ENCODE measurements around the gene RALGPS1.

Gene RALGPS1

DNA sequence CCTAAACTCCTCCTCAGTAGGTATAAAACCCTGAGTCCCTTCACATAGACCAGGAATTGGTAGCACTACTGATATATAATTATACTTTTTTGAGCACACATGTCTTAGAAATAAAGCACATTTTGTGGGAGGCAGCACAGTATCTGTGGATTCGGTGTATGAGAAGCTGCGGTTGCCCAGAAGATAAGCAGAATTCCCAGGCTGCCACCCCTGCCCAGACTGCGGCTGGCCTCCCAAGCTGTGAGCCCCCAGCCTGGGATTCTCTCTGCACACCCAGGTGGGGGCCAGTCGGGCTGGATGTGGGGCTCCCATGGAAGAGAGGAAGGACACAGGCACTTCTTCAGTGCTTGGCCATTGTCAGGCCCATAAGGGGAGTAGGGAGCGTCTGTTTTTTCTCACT, 233.4 kb downstream of the RALGPS1 start:
- in situ Hi-C loops (cut with MboI; ENCODE audit: low sequenced_read_pairs) = no loop called here

- in situ Hi-C loops (cut with MboI; ENCODE audit: low sequenced_read_pairs) = no loop called here
Measured at GRCh38 chr9:127149010-127149409, 234.4 kb downstream of the RALGPS1 start.

DNA sequence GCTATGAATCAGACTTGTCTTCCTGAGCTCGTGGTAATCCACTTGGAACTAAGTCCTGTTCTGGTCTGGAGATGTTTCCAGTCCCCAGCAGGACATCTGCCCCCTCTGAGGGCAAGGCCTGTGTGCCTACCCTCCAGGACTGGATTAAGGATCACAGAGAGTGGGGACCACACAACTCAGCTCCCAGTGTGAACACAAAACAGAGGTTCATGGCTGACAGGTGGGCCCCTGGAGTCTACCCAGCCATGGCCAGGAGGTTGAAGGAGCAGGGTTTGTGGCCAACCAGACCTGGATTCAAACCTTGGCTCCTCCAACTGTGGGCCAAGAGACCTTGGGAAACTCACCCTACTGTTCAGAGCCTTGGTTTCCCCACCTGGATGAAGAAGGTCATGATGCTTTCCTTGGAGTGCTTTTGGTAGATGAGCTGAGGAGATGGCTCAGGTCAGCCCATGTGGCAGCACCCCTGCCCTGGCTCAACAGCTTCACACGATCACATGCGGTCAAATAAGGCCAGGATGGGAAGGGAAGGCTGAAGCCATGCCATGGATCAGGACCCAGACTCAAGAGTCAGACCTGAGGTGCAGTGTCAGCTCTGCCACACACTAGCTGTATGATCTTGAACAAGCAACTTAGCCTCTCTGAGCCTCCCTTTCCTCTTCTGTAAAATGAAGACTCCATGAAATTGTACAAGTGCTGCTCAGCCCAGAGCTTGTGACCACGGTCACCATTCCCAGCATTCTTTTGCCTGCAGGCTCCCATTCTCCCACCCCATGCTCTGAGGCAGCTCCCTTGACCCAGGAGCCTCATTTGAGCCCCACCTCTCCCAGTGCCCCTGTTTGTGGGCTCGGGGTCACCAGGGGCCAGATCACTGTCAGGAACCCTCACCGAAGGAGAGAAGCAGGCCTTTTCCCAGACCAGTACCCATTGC, 235.1 kb downstream of the RALGPS1 start:
- in situ Hi-C loops (cut with MboI; ENCODE audit: low sequenced_read_pairs) = no loop called here

- in situ Hi-C loops (cut with MboI; ENCODE audit: low sequenced_read_pairs) = no loop called here
Measured at GRCh38 chr9:127153501-127153900, 238.9 kb downstream of the RALGPS1 start.

GRCh38 chr9:127154003-127154389, 239.4 kb downstream of the RALGPS1 start:
- in situ Hi-C loops (cut with MboI; ENCODE audit: low sequenced_read_pairs) = no loop called here

DNA sequence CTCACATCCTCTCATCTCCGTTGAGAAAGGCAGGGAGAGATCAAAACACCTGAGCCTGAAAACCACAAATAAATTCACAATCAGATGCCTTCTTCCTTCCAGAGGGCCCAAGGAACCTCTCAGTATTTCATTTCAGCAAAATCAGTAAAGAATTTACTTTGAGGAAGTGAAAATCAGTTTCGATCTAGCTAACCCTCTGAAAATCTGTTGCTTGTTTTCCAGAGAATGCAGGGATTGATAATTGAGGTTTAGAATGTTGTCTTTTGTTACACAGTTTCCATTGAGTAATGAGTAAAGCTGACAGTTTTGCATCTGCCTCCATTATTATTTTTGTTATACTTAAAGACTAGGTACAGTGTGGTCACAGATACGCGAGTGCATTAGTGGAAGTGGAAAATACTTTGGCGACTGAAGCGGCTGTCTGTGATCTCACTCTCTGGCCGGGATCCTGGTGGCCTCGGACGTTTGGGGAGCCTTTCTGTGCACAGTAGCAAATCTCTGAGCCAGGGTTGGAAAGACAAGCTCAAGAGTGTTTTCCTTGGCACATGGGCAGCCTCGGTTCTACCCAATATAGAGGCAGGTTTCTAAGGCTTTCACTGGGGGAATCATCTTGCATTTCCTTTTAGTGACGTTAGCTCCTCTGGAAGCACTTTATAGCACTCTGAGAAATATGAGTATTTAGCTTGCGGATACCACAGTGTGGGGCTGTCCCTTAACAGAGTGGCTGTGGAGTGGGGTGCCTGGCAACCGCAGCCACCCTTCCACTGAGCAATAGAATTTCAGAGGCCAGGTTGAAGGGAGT, 240.0 kb downstream of the RALGPS1 start:
- in situ Hi-C loops (cut with MboI; ENCODE audit: low sequenced_read_pairs) = no loop called here

DNA sequence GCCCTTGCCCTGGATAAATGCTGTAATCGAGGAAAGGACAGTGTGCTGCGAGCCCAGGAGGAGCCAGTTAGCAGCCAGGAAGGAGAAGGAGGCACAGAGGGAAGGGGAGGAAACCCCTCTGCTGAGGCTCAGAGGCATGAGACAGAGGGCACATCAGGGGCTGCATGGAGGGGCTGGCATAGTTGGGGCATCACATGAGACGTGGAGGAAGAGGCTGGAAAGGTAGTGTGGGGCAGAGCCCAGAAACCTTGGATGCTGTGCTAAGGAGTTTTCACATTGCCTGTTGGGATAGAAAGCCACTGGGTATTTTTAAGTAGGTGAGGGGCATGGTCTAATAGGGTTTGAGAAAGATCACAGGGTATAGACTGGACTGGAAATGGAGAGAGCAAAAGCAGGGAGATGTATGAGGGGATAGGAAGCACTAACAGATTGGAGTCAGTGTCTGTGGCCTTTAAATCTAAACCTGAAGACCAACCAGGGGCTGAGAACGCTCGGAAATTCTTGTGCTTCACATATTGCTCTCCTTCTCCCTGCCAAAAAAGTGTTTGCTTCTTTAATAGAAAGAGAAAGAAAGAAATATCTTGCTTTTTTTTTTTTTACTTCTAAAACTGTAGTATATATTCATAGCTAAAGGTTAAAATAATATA, 240.9 kb downstream of the RALGPS1 start:
- in situ Hi-C loops (cut with MboI; ENCODE audit: low sequenced_read_pairs) = no loop called here

DNA sequence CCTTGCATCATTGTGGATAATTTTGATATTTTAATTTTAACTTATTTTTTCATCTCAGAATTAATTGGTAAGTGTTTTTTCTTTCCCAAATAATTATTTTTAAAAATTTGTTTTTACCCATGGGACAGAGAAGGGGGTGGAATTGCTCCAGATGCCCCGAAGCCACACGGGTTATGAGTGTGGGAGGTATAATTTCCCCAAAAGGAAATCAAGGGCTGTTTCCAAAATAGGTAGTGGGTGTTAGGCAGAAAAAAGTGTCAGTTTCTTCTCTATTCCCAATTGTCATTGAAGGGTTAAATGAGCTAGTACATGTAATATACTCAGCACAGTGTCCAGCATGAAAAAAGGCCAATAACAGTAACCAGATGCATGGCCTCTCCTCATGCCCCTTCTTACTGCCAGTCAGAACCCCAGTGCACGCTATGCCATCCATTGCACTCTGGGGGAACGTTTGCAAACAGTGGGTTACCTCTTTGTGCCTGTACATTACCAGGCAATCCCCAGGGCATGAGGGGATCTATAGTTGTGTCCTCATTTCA, 244.3 kb downstream of the RALGPS1 start:
- in situ Hi-C loops (cut with MboI; ENCODE audit: low sequenced_read_pairs) = no loop called here

- in situ Hi-C loops (cut with MboI; ENCODE audit: low sequenced_read_pairs) = no loop called here
Measured at GRCh38 chr9:127159325-127159801, 244.8 kb downstream of the RALGPS1 start.

DNA sequence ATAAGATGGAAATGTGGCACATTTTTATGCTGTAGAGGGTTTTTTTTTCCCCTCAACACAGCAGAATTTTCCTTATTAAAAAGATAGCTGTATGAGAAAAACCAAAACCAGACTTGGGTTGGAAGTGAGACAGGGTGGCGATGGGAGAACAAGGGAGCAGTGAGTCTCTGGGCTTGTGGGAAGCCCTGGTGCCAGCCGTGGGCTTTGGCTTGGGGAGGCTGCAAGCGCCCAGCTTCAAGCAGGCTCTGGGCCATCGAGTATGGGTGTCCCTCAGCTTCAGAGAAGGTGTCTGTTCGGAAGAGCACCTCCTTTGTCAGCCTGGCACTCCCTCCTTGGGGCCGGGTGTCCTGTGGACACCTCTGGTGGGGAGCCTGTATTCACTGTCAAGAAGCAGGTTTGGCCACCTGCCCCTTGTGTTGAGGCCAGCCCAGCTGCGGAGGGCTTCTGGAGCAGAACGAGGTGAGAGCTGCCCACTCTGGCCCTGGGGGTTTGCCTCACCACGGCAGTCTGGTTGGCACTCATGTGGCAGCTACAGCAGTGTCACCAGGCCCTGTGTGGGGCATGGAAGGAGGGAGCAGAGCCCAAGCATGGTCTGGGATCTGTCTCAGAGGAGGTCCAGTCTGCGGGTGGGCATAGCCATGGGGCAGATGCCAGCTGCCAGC, 245.5 kb downstream of the RALGPS1 start:
- in situ Hi-C loops (cut with MboI; ENCODE audit: low sequenced_read_pairs) = no loop called here

- in situ Hi-C loops (cut with MboI; ENCODE audit: low sequenced_read_pairs) = no loop called here
Measured at GRCh38 chr9:127161081-127161624, 246.6 kb downstream of the RALGPS1 start.

GRCh38 chr9:127162046-127162863, 247.7 kb downstream of the RALGPS1 start:
- in situ Hi-C loops (cut with MboI; ENCODE audit: low sequenced_read_pairs) = no loop called here

DNA sequence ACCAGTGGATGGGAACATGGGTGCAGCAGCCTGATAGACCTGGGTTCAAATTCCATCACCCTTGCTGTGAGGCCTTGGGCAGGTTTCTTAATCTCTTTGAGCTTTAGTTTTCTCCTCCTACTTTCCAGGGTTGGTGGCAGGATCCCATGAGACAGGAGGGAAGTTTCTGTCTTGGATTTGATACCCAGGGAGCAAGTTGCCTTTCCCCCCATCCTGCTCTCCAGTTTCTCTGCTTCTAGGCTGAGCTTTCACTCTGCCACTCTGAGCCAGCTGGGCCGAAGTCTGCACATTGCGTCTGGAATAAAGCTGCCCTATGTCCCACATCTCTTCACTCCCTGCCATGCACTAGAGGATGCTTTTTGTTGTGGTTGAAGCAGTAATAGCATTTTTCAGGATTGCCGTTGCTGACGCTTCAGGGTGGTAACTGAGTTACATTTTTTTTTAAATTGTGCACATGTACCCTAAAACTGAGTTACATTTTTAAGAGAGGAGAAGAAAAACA, 248.3 kb downstream of the RALGPS1 start:
- in situ Hi-C loops (cut with MboI; ENCODE audit: low sequenced_read_pairs) = no loop called here

DNA sequence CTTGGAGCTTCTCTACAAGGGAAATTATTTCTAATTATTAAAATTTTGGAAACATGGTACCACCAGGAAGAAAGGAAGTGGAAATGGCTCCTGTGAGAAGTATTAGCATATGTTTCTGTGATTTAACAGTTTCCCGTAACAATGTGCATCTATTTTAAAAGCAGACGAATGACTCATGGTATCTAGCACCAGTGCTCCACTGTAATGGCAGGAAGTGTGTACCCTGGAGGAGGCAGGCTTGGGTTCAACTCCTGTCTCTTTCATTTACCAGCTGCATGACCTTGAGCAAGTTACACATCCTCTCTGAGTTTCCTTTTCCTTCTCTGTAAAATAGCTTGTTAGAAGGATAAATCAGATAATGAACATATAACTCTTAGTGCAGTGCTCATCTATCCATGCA, 248.8 kb downstream of the RALGPS1 start:
- in situ Hi-C loops (cut with MboI; ENCODE audit: low sequenced_read_pairs) = no loop called here

DNA sequence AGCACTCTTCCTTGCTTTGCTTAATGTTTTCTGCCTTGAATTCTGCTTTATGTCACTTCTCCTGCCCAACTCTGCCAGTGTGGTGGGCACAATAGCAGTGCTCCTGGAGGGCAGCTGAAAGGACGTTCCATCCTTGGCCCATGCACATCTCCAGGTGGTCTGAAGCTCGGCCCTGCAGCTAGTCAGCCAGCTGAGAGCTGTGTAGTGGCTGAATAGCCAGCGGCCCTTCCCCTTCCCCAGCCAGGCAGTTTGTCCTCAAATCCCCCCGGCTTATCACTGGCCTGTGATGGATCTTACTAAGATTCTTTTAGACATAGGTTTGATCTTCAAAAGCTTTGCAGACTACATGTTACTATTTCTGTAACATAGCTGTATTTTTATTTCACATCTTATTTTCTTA, 250.5 kb downstream of the RALGPS1 start:
- in situ Hi-C loops (cut with MboI; ENCODE audit: low sequenced_read_pairs) = no loop called here

- in situ Hi-C loops (cut with MboI; ENCODE audit: low sequenced_read_pairs) = no loop called here
Measured at GRCh38 chr9:127166111-127166510, 251.5 kb downstream of the RALGPS1 start.

GRCh38 chr9:127166651-127167524, 252.3 kb downstream of the RALGPS1 start:
- in situ Hi-C loops (cut with MboI; ENCODE audit: low sequenced_read_pairs) = no loop called here

All from HL-60/S4 (cell line).